Hepatocyte (in vitro differentiated cells): ENCODE data around the gene MMS19. TPM values are rescaled to one million over a fixed set of nuclear protein-coding genes. Genes with fewer than 3 reads are reported as not detected.
"Not testable (repeated sequence)": the region's sequence is repeated elsewhere in the genome, so short reads cannot be mapped to it uniquely, and the experiment has no call there.

Experiments used
- DNase-seq: peaks from one replicate; pipeline ENCODE4 v3.0.0-alpha.2; 2016; ENCODE audit warnings: low spot score
- H2AFZ ChIP-seq: fragments of 200-600 bp; sonication (generic); 2 replicates; pipeline ENCODE4 v1.6.0; 2016; ENCODE audit warnings: antibody characterized with exemption, mild to moderate bottlenecking
- H3K27ac ChIP-seq: fragments of 200-600 bp; sonication (generic); 2 replicates; pipeline ENCODE4 v1.5.1; 2016; ENCODE audit warnings: mild to moderate bottlenecking
- H3K27me3 ChIP-seq: fragments of 200-600 bp; sonication (generic); 2 replicates; pipeline ENCODE4 v1.6.1; 2016
- H3K36me3 ChIP-seq: fragments of 200-600 bp; sonication (generic); replicated peaks from 2 replicates; pipeline ENCODE4 v1.5.1; 2016; ENCODE audit warnings: low read depth; ENCODE audit not compliant: insufficient read depth
- H3K4me1 ChIP-seq: fragments of 200-600 bp; sonication (generic); 2 replicates; pipeline ENCODE4 v1.5.1; 2016; ENCODE audit warnings: mild to moderate bottlenecking, moderate library complexity; ENCODE audit not compliant: insufficient read depth
- H3K4me2 ChIP-seq: fragments of 200-600 bp; sonication (generic); 2 replicates; pipeline ENCODE4 v1.6.0; 2016
- H3K4me3 ChIP-seq: fragments of 200-600 bp; sonication (generic); 2 replicates; pipeline ENCODE4 v1.5.1; 2016; ENCODE audit warnings: mild to moderate bottlenecking
- H3K79me2 ChIP-seq: fragments of 200-600 bp; sonication (generic); 2 replicates; pipeline ENCODE4 v1.6.0; 2017; ENCODE audit warnings: mild to moderate bottlenecking
- H3K9me2 ChIP-seq: fragments of 200-600 bp; sonication (generic); replicated peaks from 2 replicates; pipeline ENCODE4 v1.6.0; 2017; ENCODE audit warnings: mild to moderate bottlenecking; ENCODE audit not compliant: insufficient read depth
- H3K9me3 ChIP-seq: fragments of 200-600 bp; sonication (generic); 2 replicates; pipeline ENCODE4 v1.5.1; 2016; ENCODE audit warnings: low read depth, mild to moderate bottlenecking
- H4K20me1 ChIP-seq: fragments of 200-600 bp; sonication (generic); 2 replicates; pipeline ENCODE4 v1.6.0; 2016; ENCODE audit warnings: mild to moderate bottlenecking; ENCODE audit not compliant: insufficient read depth, poor library complexity, severe bottlenecking
- EZH2 ChIP-seq: fragments of 200-600 bp; sonication (generic); IDR thresholded peaks from 2 replicates; pipeline ENCODE4 v1.6.1; 2016; ENCODE audit warnings: antibody characterized with exemption, mild to moderate bottlenecking, borderline replicate concordance
- EZH2phosphoT487 ChIP-seq: fragments of 200-600 bp; sonication (generic); IDR thresholded peaks from one replicate; pipeline ENCODE4 v1.6.1; 2018; ENCODE audit warnings: antibody characterized with exemption, mild to moderate bottlenecking, low read depth, moderate library complexity; ENCODE audit not compliant: unreplicated experiment, severe bottlenecking
- WGBS: methylation state at CpG from one replicate; pipeline ENCODE4 v1.1.6; 2016; ENCODE audit warnings: low lambda C conversion rate; ENCODE audit errors: missing lambda C conversion rate; 5-methylcytosine and 5-hydroxymethylcytosine counted together
- polyA plus RNA-seq: library from polyadenylated mRNA; unstranded; fragments of >200 nt; fragmentation: Nextera tagmentation; extraction: Ambion mirVana; gene quantifications from 2 replicates; pipeline ENCODE4 v1.2.1, GENCODE V29; 2016
- total RNA-seq: library from RNA; depleted of rRNA; stranded (reverse); fragments of >200 nt; gene quantifications from 2 replicates; pipeline ENCODE4 v1.2.3, GENCODE V29; 2014
- TF ChIP-seq, protein P1 (sequence below): fragments of 200-600 bp; sonication (generic); IDR thresholded peaks from 2 replicates; pipeline ENCODE4 v1.5.1; 2016; ENCODE audit warnings: antibody characterized with exemption, mild to moderate bottlenecking; ENCODE audit not compliant: poor library complexity

The MMS19 gene
- total and polyA plus RNA-seq, 2 experiments from 2014 or later = 58.4 to 68.6 TPM

DNA sequence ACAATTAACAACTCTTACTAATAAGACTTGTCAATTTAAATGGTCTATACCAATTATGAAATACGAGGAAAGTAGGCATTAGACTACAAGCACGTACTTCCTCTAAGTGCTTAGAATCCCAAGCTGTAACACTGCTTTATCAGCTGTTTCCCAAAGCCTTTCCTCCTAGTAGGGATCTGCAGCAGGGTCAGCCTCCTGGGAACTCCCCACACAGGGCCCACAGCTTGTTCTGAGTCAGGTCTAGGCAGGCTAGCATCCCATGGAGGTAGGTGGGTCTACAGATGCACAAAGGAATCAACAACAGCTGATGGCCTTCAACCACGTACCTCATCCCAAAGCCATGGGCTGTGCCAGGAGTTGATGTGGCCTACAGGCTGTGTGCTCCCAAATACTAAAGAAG, 14.7 kb downstream of the MMS19 start:
- 83% methylated on average over 3 of the region's 3 CpGs for WGBS
- Histone ChIP-seq H3K27ac (no peak overlapping the region), H3K79me2 (peaks cover 68% of the 10 kb centered on the region), H3K36me3 (no peaks in the 10 kb centered on the region), H2AFZ (no peak overlapping the region), H3K4me3 (no peak overlapping the region), H3K9me3 (no peaks in the 10 kb centered on the region), H4K20me1 (peaks cover 16% of the 10 kb centered on the region), H3K4me2 (no peak overlapping the region), H3K9me2 (no peaks in the 10 kb centered on the region), H3K27me3 (no peaks in the 10 kb centered on the region), H3K4me1 (no peaks in the 10 kb centered on the region)
- no peak for TF ChIP-seq EZH2phosphoT487
- TF ChIP-seq, protein P1, sequence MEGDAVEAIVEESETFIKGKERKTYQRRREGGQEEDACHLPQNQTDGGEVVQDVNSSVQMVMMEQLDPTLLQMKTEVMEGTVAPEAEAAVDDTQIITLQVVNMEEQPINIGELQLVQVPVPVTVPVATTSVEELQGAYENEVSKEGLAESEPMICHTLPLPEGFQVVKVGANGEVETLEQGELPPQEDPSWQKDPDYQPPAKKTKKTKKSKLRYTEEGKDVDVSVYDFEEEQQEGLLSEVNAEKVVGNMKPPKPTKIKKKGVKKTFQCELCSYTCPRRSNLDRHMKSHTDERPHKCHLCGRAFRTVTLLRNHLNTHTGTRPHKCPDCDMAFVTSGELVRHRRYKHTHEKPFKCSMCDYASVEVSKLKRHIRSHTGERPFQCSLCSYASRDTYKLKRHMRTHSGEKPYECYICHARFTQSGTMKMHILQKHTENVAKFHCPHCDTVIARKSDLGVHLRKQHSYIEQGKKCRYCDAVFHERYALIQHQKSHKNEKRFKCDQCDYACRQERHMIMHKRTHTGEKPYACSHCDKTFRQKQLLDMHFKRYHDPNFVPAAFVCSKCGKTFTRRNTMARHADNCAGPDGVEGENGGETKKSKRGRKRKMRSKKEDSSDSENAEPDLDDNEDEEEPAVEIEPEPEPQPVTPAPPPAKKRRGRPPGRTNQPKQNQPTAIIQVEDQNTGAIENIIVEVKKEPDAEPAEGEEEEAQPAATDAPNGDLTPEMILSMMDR = no peak
- no peak for TF ChIP-seq EZH2
- no peak for DNase-seq

DNA sequence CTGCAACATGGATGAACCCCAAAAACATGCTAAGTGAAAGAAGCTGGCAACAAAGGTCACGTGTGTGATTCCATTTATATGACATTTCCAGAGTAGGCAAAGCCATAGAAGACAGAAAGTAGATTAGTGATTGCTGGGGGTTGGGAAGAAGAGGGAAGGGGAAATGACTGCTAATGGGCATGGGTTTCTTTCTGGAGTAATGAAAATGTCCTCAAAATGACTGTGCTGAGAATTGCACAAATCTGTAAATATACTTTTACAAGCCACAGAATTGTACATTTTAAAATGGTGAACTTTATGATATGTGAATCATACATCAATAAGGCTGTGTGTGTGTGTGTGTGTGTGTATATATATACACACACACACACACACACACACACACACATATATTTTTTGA, 15.8 kb downstream of the MMS19 start:
- WGBS = 94% methylated on average over 1 of the region's 1 CpG

GRCh38 chr10:97481071-97481470, 17.2 kb downstream of the MMS19 start:
- H3K9me3 ChIP-seq = no peaks in the 10 kb centered on the region
- no peaks in the 10 kb centered on the region for H3K27me3 ChIP-seq
- H3K4me3 ChIP-seq = no peak overlapping the region
- H3K9me2 ChIP-seq = no peaks in the 10 kb centered on the region
- H3K4me2 ChIP-seq = no peak overlapping the region
- TF ChIP-seq EZH2phosphoT487 = no peak
- no peaks in the 10 kb centered on the region for H3K4me1 ChIP-seq
- no peak overlapping the region for H3K27ac ChIP-seq
- 86% methylated on average over 4 of the region's 4 CpGs for WGBS
- H3K79me2 ChIP-seq = peaks cover 45% of the 10 kb centered on the region
- DNase-seq = no peak
- H3K36me3 ChIP-seq = no peaks in the 10 kb centered on the region
- H2AFZ ChIP-seq = no peak overlapping the region
- H4K20me1 ChIP-seq = peaks cover 6% of the 10 kb centered on the region

More for the DNA sequence above, 15.8 kb downstream of the MMS19 start:
- Histone ChIP-seq H3K79me2 (peaks cover 57% of the 10 kb centered on the region), H3K9me3 (no peaks in the 10 kb centered on the region), H3K4me2 (no peak overlapping the region), H3K27ac (no peak overlapping the region), H3K4me1 (no peaks in the 10 kb centered on the region), H2AFZ (no peak overlapping the region), H3K4me3 (no peak overlapping the region), H3K36me3 (no peaks in the 10 kb centered on the region), H3K9me2 (no peaks in the 10 kb centered on the region), H4K20me1 (peaks cover 13% of the 10 kb centered on the region), H3K27me3 (no peaks in the 10 kb centered on the region)
- TF ChIP-seq EZH2 (no peak), EZH2phosphoT487 (no peak)
- TF ChIP-seq, protein P1 = no peak
- DNase-seq = no peak

DNA sequence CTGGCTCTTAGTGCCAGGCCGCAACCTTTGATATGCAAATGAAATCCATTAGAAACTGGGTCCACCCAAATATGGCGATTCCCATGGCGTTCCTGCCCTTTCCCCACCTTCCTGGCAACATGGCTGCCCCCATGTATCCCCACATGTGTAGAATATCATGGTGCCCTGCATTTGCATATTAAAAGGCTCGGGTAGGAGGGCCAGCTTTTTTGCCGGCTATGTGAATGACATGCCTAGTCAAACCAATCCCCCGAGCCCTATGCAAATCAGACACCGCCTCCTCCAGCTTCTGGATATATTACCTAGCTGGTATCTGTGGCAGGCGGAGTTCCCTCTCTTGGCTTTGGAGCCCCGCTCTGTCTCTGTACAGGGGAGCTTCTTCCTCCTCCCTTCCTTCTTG, 18.3 kb downstream of the MMS19 start:
- no peaks in the 10 kb centered on the region for H3K36me3 ChIP-seq
- H3K9me2 ChIP-seq = no peaks in the 10 kb centered on the region
- no peak overlapping the region for H3K27ac ChIP-seq
- H3K4me2 ChIP-seq = no peak overlapping the region
- TF ChIP-seq EZH2 (no peak), EZH2phosphoT487 (no peak)
- TF ChIP-seq, protein P1 = no peak
- H3K9me3 ChIP-seq = no peaks in the 10 kb centered on the region
- DNase-seq = no peak
- H3K79me2 ChIP-seq = peaks cover 34% of the 10 kb centered on the region
- WGBS = 81% methylated on average over 9 of the region's 9 CpGs
- no peaks in the 10 kb centered on the region for H3K27me3 ChIP-seq
- H4K20me1 ChIP-seq = peaks cover 6% of the 10 kb centered on the region
- no peaks in the 10 kb centered on the region for H3K4me1 ChIP-seq
- no peak overlapping the region for H2AFZ ChIP-seq
- no peak overlapping the region for H3K4me3 ChIP-seq

GRCh38 chr10:97479410-97479809, 18.8 kb downstream of the MMS19 start:
- peaks cover 28% of the 10 kb centered on the region for H3K79me2 ChIP-seq
- not testable (repeated sequence) for H3K27ac ChIP-seq, H3K9me2 ChIP-seq, H3K36me3 ChIP-seq, H3K9me3 ChIP-seq, H3K4me3 ChIP-seq, H2AFZ ChIP-seq, DNase-seq, H4K20me1 ChIP-seq, H3K4me1 ChIP-seq, H3K27me3 ChIP-seq, H3K4me2 ChIP-seq
- 93% methylated on average over 4 of the region's 4 CpGs for WGBS
